OCI-LY3 (cell line): ENCODE data around the gene STARD4.

Experiments
- H2AFZ ChIP-seq: fragments of 200-600, 300-600 bp; shearing (Covaris generic); 2 replicates; pipeline ENCODE4 v1.6.0; 2014; ENCODE audit warnings: antibody characterized with exemption, low read depth, low read length
- H3K27ac ChIP-seq: fragments of 200-600, 300-600 bp; sonication (generic); 2 replicates; pipeline ENCODE4 v1.5.1; 2014; ENCODE audit warnings: mild to moderate bottlenecking, low read length, moderate library complexity, mixed read lengths
- H3K27me3 ChIP-seq: fragments of 200-600, 300-600 bp; sonication (generic); 2 replicates; pipeline ENCODE4 v1.6.1; 2014; ENCODE audit warnings: low read depth, low read length, mixed read lengths
- H3K36me3 ChIP-seq: fragments of 200-600, 300-600 bp; sonication (generic); replicated peaks from 2 replicates; pipeline ENCODE3; 2014; ENCODE audit warnings: low read depth, low read length, mixed read lengths
- H3K4me1 ChIP-seq: fragments of 300-600, 200-600 bp; sonication (generic); 2 replicates; pipeline ENCODE4 v1.6.1; 2014; ENCODE audit warnings: low read length, mixed read lengths
- H3K4me2 ChIP-seq: fragments of 200-600, 300-600 bp; sonication (generic); 2 replicates; pipeline ENCODE4 v1.6.1; 2014; ENCODE audit warnings: low read length, mixed read lengths
- H3K4me3 ChIP-seq: fragments of 300-600, 200-600 bp; sonication (generic); 2 replicates; pipeline ENCODE4 v1.5.1; 2014; ENCODE audit warnings: antibody characterized with exemption, mild to moderate bottlenecking, low read length, moderate library complexity
- H3K79me2 ChIP-seq: fragments of 300-600, 200-600 bp; shearing (Covaris generic); 2 replicates; pipeline ENCODE4 v1.6.1; 2014; ENCODE audit warnings: mild to moderate bottlenecking, low read length, mixed read lengths
- H3K9ac ChIP-seq: fragments of 300-600, 200-600 bp; shearing (Covaris generic); 2 replicates; pipeline ENCODE4 v1.6.0; 2014; ENCODE audit warnings: mild to moderate bottlenecking, low read length, moderate library complexity
- H3K9me3 ChIP-seq: fragments of 200-600, 300-600 bp; shearing (Covaris generic); 2 replicates; pipeline ENCODE4 v1.6.1; 2014; ENCODE audit warnings: low read length, mixed read lengths; ENCODE audit not compliant: insufficient read depth
- H4K20me1 ChIP-seq: fragments of 200-600, 300-600 bp; sonication (generic); 2 replicates; pipeline ENCODE4 v1.6.1; 2016; ENCODE audit warnings: low read length, mixed read lengths; ENCODE audit not compliant: insufficient read depth
- EZH2phosphoT487 ChIP-seq: fragments of 200-600 bp; shearing (Covaris generic); IDR thresholded peaks from 2 replicates; pipeline ENCODE4 v1.6.1; 2018; ENCODE audit warnings: antibody characterized with exemption, mixed run types, low read depth
- TF ChIP-seq, protein P1 (sequence below): fragments of 200-600, 300-600 bp; sonication (generic); IDR thresholded peaks from 2 replicates; pipeline ENCODE4 v1.5.1; 2014; ENCODE audit warnings: antibody characterized with exemption, low read length, low read depth

STARD4 gene

DNA sequence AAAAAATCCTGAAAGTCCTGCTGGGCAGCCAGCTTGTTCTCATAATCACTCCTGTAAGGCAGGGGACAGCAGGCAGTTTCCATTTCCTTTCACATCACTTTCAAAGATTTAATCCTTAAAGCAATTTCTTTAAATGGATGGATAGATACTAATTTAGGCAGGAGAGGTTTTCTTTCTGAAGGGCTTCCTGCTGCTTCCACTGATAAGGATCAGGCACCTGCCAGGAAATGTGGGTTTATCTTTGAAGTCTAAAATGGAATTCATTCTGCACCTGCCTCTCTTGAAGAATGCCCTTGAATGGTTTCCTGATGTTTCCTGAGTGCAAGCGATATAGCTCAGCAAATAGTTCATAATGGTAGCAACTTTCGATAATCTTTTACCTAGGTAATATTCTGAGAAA, 64.5 kb downstream of the STARD4 start:
- H3K79me2 ChIP-seq, result no peaks in the 10 kb centered on the region
- peaks cover 9% of the 10 kb centered on the region for H3K36me3 ChIP-seq
- H3K4me3 ChIP-seq, result no peak overlapping the region
- no peaks in the 10 kb centered on the region for H3K27me3 ChIP-seq
- H2AFZ ChIP-seq, result no peak overlapping the region
- H3K9me3 ChIP-seq, result no peaks in the 10 kb centered on the region
- TF ChIP-seq, protein P1, sequence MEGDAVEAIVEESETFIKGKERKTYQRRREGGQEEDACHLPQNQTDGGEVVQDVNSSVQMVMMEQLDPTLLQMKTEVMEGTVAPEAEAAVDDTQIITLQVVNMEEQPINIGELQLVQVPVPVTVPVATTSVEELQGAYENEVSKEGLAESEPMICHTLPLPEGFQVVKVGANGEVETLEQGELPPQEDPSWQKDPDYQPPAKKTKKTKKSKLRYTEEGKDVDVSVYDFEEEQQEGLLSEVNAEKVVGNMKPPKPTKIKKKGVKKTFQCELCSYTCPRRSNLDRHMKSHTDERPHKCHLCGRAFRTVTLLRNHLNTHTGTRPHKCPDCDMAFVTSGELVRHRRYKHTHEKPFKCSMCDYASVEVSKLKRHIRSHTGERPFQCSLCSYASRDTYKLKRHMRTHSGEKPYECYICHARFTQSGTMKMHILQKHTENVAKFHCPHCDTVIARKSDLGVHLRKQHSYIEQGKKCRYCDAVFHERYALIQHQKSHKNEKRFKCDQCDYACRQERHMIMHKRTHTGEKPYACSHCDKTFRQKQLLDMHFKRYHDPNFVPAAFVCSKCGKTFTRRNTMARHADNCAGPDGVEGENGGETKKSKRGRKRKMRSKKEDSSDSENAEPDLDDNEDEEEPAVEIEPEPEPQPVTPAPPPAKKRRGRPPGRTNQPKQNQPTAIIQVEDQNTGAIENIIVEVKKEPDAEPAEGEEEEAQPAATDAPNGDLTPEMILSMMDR, result no peak
- no peak for TF ChIP-seq EZH2phosphoT487
- H3K9ac ChIP-seq, result no peak overlapping the region
- no peak overlapping the region for H3K27ac ChIP-seq
- H3K4me2 ChIP-seq, result no peak overlapping the region
- no peaks in the 10 kb centered on the region for H3K4me1 ChIP-seq
- no peaks in the 10 kb centered on the region for H4K20me1 ChIP-seq

DNA sequence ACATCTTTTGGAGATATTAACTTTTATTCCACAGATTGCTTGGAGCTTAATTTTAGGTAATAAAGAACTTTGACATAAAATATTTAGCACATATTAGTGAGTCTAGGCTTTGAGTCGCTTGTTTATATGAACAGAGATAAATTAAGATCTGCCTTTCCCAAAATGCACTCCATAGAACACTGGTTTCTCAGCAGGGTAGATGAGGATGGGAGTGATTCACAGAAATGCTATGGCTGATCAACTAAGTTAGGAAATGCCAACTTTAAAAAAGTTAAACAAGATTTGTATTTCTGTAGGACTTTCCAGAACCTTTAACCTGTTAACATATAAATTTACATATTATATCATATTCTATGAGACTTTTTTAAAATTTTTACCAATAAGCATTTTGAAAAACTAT, 65.2 kb downstream of the STARD4 start:
- Histone ChIP-seq H3K9ac (no peak overlapping the region), H3K4me2 (no peak overlapping the region), H3K4me1 (no peaks in the 10 kb centered on the region), H3K9me3 (no peaks in the 10 kb centered on the region), H3K4me3 (no peak overlapping the region), H3K27ac (no peak overlapping the region), H4K20me1 (no peaks in the 10 kb centered on the region), H3K36me3 (peaks cover 9% of the 10 kb centered on the region), H3K27me3 (no peaks in the 10 kb centered on the region), H2AFZ (no peak overlapping the region), H3K79me2 (no peaks in the 10 kb centered on the region)
- no peak for TF ChIP-seq EZH2phosphoT487
- TF ChIP-seq, protein P1, result no peak
